HG02981 (cell line): ENCODE results near the gene LRRC4C.
A peak's percentile ranks its signal among the peaks of the same experiment; 100 is the strongest.
"Not testable (repeated sequence)": the region's sequence is repeated elsewhere in the genome, so short reads cannot be mapped to it uniquely, and the experiment has no call there.

Source experiments
- ATAC-seq: cut with Tn5 transposase; IDR thresholded peaks from one replicate; pipeline ENCODE4 v1.9.1; 2021; ENCODE audit warnings: mild to moderate bottlenecking, moderate library complexity; ENCODE audit not compliant: unreplicated experiment

Gene LRRC4C

DNA sequence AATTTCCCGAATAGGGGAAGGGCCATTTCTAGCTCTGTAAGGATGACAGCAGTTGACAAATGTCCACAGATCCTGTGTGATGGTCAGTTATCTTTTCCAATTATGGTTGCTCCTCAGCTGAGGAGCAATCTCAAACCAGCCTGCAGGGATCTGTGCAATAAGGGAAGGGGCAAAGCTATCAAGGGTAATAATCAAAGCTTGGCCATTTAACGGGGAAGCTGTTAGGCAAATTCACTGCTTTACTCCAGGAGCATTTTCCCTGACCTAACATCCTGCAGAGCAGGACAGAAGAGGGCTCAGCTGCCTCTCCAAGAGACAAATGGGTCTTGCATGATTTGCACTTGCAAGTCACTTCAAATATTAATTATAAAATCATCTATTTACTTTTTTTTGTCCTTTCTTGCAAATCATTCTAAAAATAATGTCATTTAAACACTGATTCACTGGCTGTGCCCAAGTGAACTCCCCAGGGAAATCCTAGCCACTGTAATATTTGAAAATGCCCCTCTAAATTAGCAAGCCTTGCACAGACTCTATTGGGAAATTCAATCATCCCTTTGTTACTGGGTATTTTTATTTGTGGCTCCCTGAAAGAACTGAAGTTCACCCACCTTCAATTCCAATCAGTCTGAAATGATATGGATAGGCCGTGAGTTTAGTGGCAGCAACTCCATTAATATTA is 1256.7 kb downstream of the LRRC4C start:
- ATAC-seq: no peak

DNA sequence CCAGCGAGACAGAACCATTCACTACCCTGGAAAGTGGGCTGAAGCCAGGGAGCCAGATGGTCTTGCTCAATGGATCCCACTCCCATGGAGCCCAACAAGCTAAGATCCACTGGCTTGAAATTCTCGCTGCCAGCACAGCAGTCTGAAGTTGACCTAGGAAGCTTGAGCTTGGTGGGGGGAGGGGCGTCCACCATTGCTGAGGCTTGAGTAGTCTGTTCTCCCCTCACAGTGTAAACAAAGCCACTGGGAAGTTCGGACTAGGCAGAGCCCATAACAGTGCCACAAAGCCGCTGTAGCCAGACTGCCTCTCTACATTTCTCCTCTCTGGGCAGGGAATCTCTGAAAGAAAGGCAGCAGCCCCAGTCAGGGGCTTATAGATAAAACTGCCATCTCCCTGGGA is 1266.9 kb downstream of the LRRC4C start:
- ATAC-seq: not testable (repeated sequence)

DNA sequence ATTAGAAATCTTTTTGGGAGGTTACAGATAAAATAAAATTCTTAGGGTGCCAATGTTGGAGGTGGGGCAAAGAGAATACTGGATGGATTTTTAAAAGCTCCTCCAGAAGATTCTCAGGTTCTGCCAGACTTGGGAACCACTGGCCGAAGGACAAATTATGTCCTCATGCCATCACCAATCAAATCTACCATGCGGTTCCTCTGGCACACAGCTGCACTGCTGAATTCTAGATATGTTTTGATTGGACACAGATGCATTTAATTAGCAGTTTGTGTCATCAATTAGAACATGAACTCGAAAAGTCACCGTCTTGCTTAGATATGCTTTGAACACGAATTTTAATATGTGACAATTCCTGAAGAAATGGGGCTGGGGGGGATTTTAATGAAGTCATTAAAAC is 1269.2 kb downstream of the LRRC4C start:
- ATAC-seq: no peak

DNA sequence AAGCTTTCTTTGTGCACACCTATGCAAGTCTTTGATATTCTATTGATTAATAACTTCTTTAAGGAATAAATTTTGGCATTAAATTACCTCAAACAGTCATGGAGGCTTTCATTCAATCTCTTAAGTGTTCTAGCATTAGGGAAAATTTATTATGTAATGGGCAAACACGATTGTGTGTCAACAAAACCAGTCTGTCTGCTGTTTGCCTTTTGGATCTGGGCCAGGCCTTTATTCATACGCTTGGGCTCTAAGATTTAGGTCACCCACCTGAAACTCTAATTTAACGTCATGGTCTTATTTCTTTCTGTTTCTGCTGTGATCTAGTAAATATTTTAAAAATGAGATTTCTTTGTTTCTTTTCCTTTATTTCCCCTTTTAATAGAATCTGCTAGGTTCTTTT is 1270.6 kb downstream of the LRRC4C start:
- no peak for ATAC-seq

DNA sequence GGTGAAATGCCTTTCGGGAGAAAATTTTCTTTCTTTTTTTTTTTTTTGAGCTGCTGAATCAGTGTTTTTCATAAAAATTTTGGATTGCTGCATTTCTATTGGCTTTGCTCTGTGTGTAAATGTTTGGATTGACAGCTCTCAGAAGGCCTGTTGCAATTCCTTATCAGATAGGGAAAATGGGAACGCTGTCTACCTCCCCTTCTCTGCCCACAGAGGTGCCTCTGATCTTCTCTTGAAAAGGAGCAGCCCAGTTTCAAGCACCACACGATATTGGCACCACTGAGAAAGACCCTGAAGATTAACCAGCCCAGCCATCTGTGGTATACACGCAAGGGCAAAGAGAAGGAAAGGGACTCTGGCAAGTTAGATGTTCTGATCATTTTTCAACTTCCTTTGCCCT is 1272.2 kb downstream of the LRRC4C start:
- ATAC-seq: no peak

DNA sequence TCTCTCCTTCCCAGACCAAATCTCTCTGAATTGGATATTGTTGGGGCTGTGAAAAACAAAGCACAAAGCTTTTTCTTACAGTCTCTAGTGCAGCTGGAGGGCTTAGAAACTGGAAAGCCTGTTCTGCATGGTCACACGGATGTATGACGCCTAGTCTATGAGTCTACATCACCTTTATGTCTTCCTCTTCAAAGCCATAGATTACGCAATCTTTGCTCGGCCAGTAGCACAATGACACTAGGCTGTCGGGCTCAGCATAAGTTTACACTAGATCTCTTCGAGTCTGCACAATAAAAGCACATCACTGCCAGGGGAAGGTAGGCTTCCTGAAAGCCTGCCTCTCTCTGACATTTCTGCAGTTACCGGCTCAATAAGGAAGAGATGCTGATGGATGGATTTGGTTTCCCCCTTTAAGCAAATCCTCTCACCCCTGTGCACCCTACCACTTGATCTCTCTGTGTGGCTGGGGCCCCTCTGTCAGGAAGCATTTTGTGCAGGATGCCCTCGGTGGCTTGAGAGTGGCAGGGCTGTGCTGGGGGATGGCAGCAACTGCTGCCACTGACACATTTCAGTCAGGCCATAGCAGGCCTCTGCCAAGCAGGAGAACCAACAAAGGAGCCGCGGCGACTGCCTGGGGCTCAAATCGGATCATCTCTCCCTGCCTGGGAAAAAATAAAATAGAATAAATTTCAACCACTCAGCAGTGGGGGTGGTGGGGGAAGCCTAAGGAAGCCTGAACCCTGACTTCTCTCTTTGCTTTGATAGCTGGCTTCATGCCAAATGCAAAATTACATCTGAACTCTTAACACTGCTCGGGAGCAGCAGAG is 1272.8 kb downstream of the LRRC4C start:
- no peak for ATAC-seq

DNA sequence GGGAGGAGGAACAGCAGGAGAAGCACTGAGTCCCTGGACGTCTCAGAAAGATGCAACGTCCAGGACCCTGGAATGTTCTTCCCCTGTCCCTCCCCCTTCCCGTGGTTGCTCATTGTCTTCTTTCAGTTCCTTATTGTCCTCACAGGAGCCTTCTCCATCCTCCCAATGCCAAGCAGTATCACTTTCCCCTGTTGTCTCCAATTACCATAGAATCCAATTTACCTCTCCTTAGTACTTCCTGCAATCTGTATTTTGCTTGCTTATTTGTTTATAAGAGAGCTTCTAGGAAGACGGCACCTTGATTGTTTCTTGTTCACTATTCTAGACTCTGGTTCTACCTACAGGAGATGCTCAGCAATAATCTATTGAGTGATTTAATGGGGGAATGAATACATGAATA is 1273.7 kb downstream of the LRRC4C start:
- ATAC-seq: no peak

DNA sequence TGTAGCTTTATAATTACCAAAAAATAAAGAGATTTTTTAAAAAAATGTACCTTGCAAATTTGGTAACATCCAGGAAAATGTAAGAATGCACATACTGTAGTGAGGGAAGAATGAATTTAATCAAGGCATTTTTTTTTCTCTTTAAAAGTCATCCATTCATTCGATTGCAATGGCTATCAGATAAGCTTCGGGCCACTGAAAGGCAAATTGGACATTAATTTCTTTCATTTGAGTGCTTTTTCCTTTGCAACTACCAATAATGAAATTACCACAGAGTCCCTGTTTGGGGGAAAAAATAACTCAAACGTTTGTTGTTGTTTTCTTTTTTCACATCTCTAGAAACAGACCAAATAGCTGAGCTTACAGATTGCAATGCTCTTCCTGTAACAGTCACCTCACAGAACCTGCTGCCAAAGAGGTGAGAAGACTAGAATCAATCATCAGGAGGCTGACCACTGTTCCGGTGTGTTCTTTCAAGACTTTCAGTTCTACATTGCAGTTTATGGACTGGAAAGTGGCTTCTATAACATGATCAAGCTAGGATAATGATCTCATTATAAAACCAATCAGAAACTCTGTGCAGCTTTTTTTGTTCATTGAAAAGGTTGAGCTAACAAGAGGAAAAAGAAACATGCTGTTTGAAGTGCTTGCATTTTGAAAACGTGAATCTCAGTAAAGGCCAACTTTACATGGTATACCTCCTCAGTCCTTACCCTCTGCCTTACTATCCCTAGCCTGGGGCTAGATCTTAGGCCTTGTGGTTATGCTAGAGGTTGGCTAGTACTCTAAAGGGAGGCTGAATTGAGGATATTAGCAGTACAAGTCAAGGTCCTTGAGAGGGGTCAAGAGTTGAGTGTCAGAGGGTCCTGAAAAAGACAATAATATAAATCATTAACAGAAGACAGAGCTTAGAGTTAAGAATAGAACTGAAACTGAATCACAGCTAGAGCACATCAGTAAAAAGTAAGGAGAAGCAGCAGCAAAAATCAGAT is 1276.1 kb downstream of the LRRC4C start:
- peak; percentile 93 for ATAC-seq

DNA sequence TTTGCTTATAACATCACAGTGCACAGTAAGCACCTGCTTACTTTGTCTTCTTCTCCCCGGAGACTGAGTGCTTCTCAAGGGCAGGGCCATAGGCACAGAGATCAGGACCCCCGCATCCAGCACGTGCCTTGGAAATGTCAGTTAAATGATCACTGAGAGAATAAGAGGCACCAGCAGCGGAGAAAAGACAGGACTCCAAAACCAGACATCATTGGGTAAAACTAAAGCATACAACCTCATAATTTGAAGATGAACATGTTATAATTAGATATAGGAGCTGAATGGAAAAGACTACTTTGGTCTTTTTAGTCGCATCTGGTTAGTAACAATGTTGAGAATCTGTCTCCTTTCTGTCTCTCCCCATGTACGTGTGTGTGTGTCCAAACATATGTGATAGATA is 1279.9 kb downstream of the LRRC4C start:
- ATAC-seq: no peak

DNA sequence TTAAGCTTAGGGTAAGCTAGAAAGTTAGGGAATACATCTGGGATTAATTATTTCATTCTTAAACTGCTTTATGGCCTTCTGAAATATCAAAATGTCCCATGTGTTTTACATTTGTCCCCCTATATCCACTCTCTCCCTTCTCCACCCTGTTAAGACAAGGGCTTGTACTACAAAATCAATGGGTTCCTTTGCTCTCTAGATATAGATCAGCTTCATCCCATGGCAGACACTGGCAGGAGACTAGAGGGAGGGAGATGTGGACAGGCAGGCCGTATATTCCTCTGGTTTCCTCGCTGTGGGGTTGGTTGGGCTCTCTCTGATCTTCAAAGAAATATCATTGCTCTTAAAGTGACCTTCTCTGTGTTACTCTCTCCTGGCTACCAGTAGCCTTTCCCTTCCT is 1281.0 kb downstream of the LRRC4C start:
- no peak for ATAC-seq

DNA sequence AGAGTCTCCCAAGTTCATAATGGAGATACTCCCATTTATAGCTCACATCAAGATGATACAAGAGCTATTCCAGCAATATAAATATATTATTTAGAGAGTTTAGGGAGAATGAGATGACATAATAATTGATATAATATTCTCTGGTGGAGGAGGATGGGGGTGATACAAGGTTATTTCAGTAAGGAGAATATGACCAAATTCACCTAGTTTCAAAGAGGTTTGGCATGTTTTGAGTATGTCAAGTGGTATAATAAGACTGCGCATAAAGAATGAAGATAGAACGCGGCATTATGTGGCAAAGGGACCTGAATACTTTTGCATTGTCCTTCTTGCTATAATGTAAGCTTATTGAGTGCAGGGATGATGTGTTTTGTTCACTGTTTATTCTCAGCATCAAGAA is 1283.5 kb downstream of the LRRC4C start:
- ATAC-seq: no peak

DNA sequence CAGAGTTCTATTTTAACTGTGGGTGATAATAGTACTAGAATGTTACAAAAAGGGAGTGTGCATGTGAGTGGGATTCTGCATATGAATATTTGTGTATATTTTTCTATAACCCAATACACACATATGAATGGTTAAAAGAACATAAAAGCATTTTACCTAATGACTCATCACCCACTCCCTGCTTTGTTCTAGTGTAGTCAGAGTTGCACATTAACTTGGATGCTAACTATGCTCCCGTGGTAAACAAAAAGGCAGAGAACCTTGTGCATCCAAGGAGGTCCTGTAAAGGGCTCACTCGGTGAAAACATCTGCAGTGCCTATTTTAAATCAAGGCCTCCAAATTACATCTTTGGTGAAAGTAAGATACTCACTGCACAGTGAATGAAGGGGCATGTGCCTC is 1289.4 kb downstream of the LRRC4C start:
- no peak for ATAC-seq

DNA sequence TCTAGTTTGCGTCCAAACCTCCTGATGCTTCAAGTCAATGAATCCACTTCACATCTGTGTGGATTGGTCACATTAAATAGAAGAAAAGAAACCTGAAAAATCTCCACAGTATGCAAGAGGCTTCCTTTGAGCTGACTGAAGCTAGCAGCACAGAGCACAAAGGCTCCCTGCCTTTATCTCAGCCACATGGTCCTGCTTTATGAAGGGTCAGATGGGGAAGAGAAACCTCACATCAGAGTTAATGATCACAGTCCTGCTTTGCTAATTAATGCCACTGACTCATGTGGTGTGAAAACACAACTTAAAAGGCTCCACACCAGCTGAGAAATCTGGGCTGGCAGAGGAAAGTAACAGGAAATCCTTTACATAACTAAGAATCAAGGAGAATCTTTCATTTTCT is 1291.0 kb downstream of the LRRC4C start:
- peak; percentile 96 for ATAC-seq

DNA sequence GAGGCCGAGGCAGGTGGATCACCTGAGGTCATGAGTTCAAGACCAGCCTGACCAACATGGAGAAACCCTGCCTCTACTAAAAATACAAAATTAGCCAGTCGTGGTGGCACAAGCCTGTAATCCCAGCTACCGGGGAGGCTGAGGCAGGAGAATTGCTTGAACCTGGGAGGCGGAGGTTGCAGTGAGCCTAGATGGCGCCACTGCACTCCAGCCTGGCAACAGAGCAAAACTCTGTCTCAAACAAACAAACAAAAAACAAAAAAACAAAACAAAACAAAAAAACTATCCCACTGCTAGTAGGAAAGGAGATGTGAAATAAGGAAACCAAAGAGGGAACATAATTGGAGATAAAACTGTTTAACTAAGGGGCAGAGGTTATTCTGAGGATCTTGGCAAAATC is 1291.6 kb downstream of the LRRC4C start:
- ATAC-seq: not testable (repeated sequence)

DNA sequence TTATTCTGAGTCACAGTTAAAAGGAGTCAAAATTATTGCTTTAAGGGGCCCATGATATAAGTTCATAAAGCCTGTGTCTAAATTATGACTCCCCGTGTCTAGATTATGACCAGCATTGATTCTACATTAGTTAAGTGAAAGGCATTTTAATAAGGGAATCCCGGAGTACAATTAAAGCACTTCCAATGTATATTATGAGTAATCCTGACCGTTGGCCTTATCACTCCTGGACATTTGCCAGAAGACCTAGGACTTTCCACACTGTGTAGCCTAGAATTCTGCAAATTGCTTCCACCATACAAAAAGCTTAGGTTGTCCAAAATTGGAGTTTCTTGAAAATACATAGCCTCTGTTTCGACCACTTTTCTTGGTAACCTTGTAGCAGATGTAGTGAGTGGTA is 1292.6 kb downstream of the LRRC4C start:
- ATAC-seq: no peak

DNA sequence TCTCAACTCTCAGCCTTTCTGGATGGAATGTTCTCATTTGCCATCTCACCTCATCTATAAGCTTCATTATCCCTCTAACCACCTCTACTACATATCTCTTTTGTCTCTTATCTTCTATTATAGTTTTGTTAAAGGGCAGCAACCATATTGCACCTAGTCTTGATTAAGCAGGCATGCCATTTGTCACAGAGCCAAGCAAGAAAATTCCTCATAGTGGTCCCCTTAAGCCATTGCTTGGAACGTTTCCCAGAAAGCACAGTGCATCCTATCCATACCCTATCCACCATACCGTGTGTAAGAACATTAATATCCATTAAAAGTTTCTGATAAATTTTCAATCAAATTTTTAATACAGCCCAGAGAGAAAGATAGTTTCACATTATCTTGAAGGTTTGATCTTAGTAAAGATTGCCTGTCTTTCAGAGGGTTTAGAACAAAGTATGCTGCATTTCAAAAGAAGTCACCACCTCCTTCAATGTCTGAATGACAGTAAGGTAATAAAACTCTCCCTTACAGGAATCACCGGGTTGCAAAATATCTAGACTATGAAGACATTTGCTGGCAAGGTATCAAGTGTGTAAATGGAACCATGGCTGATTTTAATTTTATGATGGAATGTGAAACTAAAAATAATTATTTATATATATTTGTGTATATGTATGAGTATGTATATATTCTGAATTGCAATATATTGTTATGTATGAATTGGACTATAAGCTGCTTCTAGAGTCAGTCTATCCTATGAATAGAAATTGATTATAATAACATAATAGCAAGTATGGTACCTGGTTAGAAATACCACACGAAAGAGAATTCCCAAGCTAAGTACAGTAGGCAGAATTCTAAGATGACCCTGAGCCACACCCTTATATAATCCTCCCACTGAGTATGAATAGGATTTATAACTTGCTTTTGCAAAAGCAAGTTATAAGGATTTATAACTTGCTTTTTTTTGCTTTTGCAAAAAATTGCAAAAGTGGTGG is 1296.3 kb downstream of the LRRC4C start:
- no peak for ATAC-seq

DNA sequence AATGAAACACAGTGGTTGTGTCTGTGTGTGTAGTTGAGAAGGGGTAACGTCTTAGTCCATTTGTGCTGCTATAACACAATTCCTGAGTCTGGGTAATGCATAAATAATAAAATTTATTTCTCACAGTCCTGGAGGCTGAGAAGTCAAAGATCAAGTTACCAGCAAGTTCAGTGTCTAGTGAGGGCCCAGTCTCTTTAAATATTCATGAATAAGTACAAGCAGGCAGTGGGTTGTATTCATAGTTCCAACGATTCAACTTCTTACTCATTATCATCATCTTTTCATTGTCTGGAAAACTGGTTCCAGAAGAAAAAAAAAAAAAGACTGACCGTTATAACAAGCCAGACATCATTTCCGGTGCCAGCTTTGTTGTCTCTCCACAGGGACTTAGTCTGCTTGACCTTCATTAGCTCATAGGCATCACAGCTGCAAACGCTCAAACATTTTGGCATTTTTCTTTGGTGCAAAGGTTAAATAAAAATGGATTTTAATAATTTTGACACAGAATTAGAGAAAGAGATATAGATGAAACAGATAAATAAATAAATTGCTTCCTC is 1297.5 kb downstream of the LRRC4C start:
- no peak for ATAC-seq

DNA sequence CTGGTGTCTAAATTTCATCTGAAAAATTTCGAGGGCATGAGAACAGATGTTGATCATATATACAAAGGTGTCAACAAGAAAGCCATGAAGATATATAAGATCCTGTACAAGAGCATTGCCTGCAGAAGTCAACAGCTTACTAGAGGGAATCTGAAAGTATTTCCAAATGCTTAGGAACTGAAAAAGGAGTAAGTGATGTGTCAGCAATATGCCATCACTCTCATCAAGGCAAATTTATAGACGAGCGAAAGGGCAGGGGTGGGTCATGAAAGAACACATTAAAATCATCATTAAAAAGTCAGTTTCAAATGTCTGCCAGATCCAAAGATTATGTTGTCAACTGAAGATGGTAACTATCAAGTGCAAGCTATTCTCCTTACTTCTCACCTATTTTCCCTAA is 1299.0 kb downstream of the LRRC4C start:
- no peak for ATAC-seq

DNA sequence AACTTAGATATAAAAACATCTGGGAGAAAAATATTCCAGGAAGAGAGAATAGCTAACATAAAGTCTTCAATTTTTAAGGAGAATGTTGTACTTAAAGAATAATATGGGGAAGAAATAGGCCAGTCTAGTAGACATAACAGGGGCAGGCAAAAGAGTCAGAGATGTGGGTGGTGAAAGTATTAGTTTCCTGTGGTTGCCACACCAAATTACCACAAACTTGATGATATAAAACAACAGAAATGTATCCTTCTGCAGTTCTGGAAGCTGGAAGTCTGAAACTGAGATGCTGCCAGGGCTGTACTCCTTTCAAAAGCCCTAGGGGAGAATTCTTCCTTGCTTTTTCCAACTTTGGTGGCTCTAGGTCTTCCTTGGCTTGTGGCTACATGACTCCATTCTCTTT is 1309.7 kb downstream of the LRRC4C start:
- no peak for ATAC-seq

DNA sequence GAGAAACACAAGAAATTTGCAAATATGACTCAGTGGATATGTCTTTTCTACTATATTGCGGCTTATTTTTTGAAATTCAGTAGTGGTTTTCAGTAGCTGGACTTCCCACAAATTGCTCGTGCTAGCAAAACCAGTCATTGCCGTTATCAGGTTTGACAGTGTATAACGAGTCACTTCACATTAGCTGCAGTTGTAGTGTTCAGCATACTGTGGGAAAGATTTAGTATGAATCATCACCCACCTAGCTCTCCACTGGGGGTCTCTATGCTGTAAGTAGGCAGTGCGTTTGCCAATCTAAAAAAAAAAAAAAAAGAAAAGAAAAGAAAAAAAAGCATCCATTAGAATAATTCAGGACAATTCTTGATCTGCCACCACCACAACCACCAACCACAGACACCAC is 1318.9 kb downstream of the LRRC4C start:
- no peak for ATAC-seq
